Caki2 (cell line): ENCODE data around the gene ANKRD13D. TPM values are rescaled to one million over a fixed set of nuclear protein-coding genes. Genes with fewer than 3 reads are reported as not detected.
A peak's percentile ranks its signal among the peaks of the same experiment; 100 is the strongest.

Experiments
- DNase-seq: peaks from one replicate; pipeline ENCODE4 v3.0.0-alpha.2; 2015; ENCODE audit warnings: low read depth
- in situ Hi-C: cut with HindIII; loops from 2 replicates; pipeline ENCODE4 v1.10.0; 2016; ENCODE audit warnings: low sequenced_read_pairs, low pct_unique_long_range_greater_than_20kb, mixed read lengths
- total RNA-seq: library from RNA; depleted of rRNA; stranded (reverse); fragments of >200 nt; shearing (Covaris generic); gene quantifications from 2 replicates; pipeline ENCODE4 v1.2.3, GENCODE V29; 2014; ENCODE audit warnings: low replicate concordance; rRNA removed

Gene ANKRD13D
- total RNA-seq, 1 experiment from 2014 or later, result 11.7 TPM

DNA sequence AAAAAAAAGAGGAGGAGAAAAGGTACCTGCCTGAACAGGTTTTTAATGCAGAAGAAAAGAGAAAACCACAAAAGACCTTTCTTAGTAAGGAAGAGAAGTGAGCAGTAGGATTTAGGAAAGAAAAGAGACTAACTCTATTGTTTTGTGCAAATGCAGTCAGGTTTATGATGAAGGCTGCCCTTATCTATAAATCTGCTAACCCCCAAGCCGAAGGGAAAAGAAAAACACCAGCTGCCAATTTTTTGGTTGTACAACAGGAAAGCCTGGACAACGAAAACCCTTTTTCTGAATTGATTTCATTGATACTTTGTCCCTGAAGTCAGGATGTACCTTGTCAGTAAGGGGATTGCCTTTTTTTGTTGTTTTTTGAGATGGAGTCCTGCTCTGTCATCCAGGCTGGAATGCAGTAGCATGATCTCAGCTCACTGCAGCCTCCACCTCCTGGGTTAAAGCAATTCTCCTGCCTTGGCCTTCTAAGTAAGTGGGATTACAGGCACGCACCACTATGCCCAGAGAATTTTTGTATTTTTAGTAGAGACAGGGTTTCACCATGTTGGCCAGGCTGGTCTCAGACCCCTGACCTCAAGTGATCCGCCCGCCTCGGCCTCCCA lies 43.1 kb downstream of the ANKRD13D start:
- in situ Hi-C loops, result no loop called here
- no peak for DNase-seq

DNA sequence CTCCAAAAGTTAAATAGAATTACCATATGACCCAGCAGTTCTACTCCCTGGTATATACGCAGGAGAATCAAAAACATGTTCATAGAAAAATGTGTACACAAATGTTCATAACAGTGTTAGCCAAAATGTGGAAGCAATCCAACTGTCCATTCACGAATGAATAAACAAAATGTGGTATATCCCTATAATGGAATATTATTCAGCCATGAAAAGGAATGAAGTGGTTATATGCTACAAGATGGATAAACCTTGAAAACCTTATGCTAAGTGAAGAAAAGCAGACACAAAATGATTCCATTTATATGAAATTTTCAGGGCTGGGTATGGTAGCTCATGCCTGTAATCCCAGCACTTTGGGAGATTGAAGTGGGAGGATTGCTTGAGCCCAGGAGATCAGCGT lies 48.2 kb downstream of the ANKRD13D start:
- in situ Hi-C loops, result no loop called here
- DNase-seq, result no peak

DNA sequence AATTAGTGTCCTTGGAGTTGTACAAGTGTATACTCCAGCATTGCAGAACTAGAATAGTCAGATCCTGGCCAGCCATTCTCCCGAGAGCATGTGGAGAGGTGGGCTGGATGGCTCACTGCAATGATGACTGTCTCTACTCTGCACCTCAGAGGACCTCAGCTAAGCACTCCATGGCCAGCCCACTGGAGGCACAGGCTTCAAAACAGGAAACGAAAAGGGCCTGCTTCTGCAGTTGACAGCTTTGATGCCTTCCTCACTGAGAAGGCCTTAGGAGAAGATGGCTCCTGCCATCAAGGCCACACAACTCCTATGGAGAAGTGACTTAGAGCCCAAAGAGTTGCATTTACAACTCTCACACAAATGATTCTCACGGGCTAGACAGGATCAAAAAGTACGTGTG lies 55.2 kb downstream of the ANKRD13D start:
- in situ Hi-C loops, result no loop called here
- DNase-seq, result no peak

DNA sequence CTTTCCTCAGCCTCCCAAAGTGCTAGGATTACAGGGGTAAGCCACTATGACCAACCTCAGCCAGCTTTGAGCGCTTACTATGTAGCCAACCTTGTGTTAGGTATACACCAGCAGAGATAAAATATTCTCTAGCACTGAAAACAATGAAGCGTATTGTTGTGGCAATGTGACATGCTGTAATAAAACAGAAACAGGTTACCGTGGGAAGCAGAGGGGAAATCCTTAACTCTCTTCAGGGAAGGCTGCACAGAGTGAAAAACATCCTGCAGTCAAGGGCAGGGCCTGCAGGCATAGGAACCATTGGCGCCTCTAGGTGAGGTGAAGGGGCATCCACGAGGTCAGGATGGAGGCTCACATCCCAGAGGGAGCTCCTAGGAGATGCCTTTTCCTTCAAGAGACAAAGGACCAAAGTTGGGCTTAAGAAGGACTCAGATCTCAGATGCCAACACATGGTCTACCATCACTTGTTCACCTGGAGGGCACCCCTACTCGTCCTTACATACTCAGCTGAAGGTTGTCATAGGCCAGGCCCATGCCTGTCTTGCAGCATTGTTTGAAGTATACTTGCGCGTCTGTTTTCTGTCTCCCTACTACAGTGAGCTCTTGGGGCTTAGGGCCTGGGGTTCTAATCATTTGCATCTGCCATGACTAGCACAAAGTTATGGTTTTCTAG lies 56.3 kb downstream of the ANKRD13D start:
- in situ Hi-C loops, result no loop called here
- DNase-seq, result peak; percentile 30

GRCh38 chr11:67345920-67346819 lies 57.1 kb downstream of the ANKRD13D start:
- DNase-seq, result peak; percentile 81
- in situ Hi-C loops, result no loop called here

GRCh38 chr11:67347964-67348749 lies 59.1 kb downstream of the ANKRD13D start:
- DNase-seq, result no peak
- in situ Hi-C loops, result no loop called here

- no peak for DNase-seq
- in situ Hi-C loops, result no loop called here
Measured at GRCh38 chr11:67349036-67349435, 59.9 kb downstream of the ANKRD13D start.

DNA sequence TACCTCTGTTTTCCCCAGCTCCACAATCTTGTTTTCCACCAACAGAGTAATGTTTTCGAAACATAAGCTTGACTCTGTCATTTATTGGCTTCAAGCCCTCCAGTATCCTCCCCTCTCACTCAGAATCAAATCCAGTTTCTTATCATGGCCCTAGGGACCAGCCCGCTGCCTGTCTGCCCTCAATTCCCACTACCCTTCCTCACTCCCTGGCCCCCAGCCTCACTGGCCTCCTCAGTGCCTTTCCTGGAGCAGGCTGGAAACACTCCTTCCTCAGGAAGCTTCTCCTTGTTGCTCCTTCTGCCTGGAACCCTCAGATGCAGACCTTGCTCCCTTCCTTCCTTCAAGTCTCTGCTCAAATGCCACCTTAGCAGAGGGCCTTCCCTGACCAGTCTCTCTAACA lies 60.4 kb downstream of the ANKRD13D start:
- in situ Hi-C loops, result no loop called here

DNA sequence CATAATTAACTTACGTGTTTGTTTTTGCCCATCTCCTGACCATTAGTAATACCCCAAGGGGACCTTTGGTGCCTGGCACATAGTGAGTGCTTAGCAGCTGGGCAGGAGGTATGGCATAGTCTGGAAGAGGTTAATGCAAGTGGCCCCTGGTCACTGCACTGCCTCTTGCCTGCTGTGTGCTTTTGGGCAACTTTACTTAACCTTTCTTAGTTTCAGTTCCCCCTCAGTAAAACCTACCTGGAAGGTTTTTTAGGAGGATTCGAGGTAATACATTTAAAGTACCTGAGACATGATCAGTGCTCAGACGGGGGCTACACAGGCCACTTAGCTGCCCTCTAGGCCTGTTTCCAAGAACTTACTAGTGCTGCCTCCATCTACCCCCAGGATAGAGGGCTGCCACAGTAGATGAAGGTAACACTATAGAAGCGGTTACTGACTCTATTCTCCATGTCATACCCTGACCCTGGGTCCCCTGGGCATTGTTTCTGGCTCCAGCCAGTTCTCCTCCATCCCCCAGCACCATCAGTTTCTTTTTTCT lies 60.9 kb downstream of the ANKRD13D start:
- in situ Hi-C loops, result no loop called here

More for the DNA sequence above, 60.4 kb downstream of the ANKRD13D start:
- DNase-seq, result no peak

GRCh38 chr11:67351275-67352005 lies 62.3 kb downstream of the ANKRD13D start:
- in situ Hi-C loops, result no loop called here
- DNase-seq, result peak; percentile 60

More for the DNA sequence above, 60.9 kb downstream of the ANKRD13D start:
- no peak for DNase-seq

Other genes starting within 250 kb of the ANKRD13D start
- gene RHOD, start 232.5 kb upstream of the ANKRD13D start, total RNA-seq, result 4.1 and 5.6 TPM in 2 replicates
- 9.2 and 14.8 TPM in 2 replicates for gene KDM2A, start 170.0 kb upstream of the ANKRD13D start, total RNA-seq
- gene GRK2, start 22.8 kb upstream of the ANKRD13D start, total RNA-seq, result 31.7 and 37.1 TPM in 2 replicates
- 16.3 and 50.6 TPM in 2 replicates for gene SSH3, start 14.2 kb downstream of the ANKRD13D start, total RNA-seq
- 26.7 and 38.5 TPM in 2 replicates for gene POLD4, start 64.2 kb downstream of the ANKRD13D start, total RNA-seq
- gene CLCF1, start 84.3 kb downstream of the ANKRD13D start, total RNA-seq, result 6.5 and 13.4 TPM in 2 replicates
- gene RAD9A, start 102.7 kb downstream of the ANKRD13D start, total RNA-seq, result 24.4 and 26.6 TPM in 2 replicates
- gene PPP1CA, start 112.6 kb downstream of the ANKRD13D start, total RNA-seq, result 251 and 260 TPM in 2 replicates
- gene TBC1D10C, start 114.8 kb downstream of the ANKRD13D start, total RNA-seq, result 1.6 TPM in 1 of 2 replicates, not detected in the other
- gene CARNS1, start 126.4 kb downstream of the ANKRD13D start, total RNA-seq, result 0.03 TPM in 1 of 2 replicates, not detected in the other
- 42.9 and 46.6 TPM in 2 replicates for gene RPS6KB2, start 139.2 kb downstream of the ANKRD13D start, total RNA-seq
- not detected in 2 replicates for gene PTPRCAP, start 148.4 kb downstream of the ANKRD13D start, total RNA-seq
- gene CORO1B, start 154.2 kb downstream of the ANKRD13D start, total RNA-seq, result 128 and 140 TPM in 2 replicates
- not detected in 2 replicates for gene GPR152, start 163.4 kb downstream of the ANKRD13D start, total RNA-seq
- 1.6 and 10.8 TPM in 2 replicates for gene CABP4, start 166.1 kb downstream of the ANKRD13D start, total RNA-seq
- 99.8 and 100 TPM in 2 replicates for gene TMEM134, start 179.9 kb downstream of the ANKRD13D start, total RNA-seq
- 91.4 and 117 TPM in 2 replicates for gene AIP, start 193.7 kb downstream of the ANKRD13D start, total RNA-seq
- gene PITPNM1, start 216.1 kb downstream of the ANKRD13D start, total RNA-seq, result 43.8 and 48.4 TPM in 2 replicates
- gene CDK2AP2, start 218.9 kb downstream of the ANKRD13D start, total RNA-seq, result 43.6 and 56.9 TPM in 2 replicates
- not detected in 2 replicates for gene CABP2, start 234.1 kb downstream of the ANKRD13D start, total RNA-seq